Measurements from ENCODE around the gene CAMLG. TPM values are rescaled to one million over a fixed set of nuclear protein-coding genes. Genes with fewer than 3 reads are reported as not detected.

The CAMLG gene
- total and polyA plus RNA-seq, 2 of the 13 experiments (the other 11 are each of a cell fraction or from before 2014, with no cell fraction given), result 14.2 to 19.8 TPM

DNA sequence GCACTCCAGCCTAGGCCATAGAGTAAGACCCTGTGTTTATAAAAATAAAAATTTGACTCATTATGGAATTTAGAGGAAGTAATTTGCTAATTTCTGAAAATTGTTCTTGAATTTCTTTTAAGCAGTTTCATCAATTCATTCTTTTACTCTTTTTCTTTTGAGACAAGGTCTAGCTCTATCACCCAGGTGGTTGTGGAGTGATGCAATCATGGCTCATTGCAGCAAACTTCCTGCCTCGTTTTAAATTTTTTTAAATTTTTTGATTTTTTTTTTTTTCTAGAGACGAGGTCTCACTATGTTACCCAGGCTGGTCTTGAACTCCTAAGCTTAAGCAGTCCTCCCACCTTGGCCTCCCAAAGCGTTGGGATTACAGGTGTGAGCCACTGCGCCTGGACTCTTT, 3.1 kb upstream of the CAMLG start:
- DNase-seq (ENCODE audit: low spot score) (no peak), ATAC-seq (no peak), FAIRE-seq (peak; percentile 4)
- Histone ChIP-seq H3K36me3 (replicated peaks in 1 of 2; ENCODE audit: control insufficient read depth in 1 of 2, insufficient read depth in 2 of 2, low read length in 2 of 2) (no peaks in the 10 kb centered on the region), H2AFZ (ENCODE audit: low read length) (no peak overlapping the region), H4K20me1 (ENCODE audit: insufficient read depth, low read length) (no peaks in the 10 kb centered on the region), H3K4me1 (ENCODE audit: insufficient read depth, low read length) (peaks cover 25% of the 10 kb centered on the region), H3K27ac (ENCODE audit: extremely low read length, insufficient read depth, low read length) (no peak overlapping the region), H3K79me2 (ENCODE audit: insufficient read depth, low read length) (peaks cover 17% of the 10 kb centered on the region), H3K4me2 (ENCODE audit: low read depth, low read length) (peak overlapping the region; percentile 12; the same call in 1 of the 2 replicates), H3K9me3 (ENCODE audit: low read length) (no peaks in the 10 kb centered on the region), H3K27me3 (ENCODE audit: control insufficient read depth in 1 of 2, insufficient read depth in 2 of 2, low read length in 2 of 2) (no peaks in the 10 kb centered on the region; a peak in 1 of 5 replicates), H3K9ac (ENCODE audit: insufficient read depth, low read depth, low read length) (no peak overlapping the region), H3K4me3 (replicated peaks in 1 of 3; ENCODE audit: insufficient read depth in 1 of 3, low read depth in 2 of 3, low read length in 3 of 3) (no peak overlapping the region)
- intact Hi-C loops (cut with micrococcal nuclease; ENCODE audit: unreplicated experiment), result loop anchor here (10.0 kb wide), 1 partner anchor 120 kb away; no protein-coding TSS in a partner anchor
- ChIA-PET POLR2A (interaction anchor here (1.1 kb wide), 1 partner anchor 23 kb away, joined by 3 read pairs; the partner anchor contains the start of gene DDX46), CTCF (ENCODE audit: low intra/inter-chr PET ratio, low total read pairs) (no interaction called here)
- 41% methylated on average over 4 of the region's 4 CpGs for WGBS (ENCODE audit: low lambda C conversion rate)
- no peak for TF ChIP-seq ZMYM3 (CRISPR knock-in tag; IDR thresholded peaks at IDR 0.05)
- TF ChIP-seq FOXO4 (CRISPR knock-in tag; conservative IDR thresholded peaks at IDR 0.05), result no peak
- no peak for TF ChIP-seq XBP1 (CRISPR knock-in tag; IDR thresholded peaks at IDR 0.05)
- TF ChIP-seq CEBPG (CRISPR knock-in tag; IDR thresholded peaks at IDR 0.05), result peak; percentile 67
- no peak for TF ChIP-seq TBP (CRISPR knock-in tag; IDR thresholded peaks at IDR 0.05)
- TF ChIP-seq, protein P1, sequence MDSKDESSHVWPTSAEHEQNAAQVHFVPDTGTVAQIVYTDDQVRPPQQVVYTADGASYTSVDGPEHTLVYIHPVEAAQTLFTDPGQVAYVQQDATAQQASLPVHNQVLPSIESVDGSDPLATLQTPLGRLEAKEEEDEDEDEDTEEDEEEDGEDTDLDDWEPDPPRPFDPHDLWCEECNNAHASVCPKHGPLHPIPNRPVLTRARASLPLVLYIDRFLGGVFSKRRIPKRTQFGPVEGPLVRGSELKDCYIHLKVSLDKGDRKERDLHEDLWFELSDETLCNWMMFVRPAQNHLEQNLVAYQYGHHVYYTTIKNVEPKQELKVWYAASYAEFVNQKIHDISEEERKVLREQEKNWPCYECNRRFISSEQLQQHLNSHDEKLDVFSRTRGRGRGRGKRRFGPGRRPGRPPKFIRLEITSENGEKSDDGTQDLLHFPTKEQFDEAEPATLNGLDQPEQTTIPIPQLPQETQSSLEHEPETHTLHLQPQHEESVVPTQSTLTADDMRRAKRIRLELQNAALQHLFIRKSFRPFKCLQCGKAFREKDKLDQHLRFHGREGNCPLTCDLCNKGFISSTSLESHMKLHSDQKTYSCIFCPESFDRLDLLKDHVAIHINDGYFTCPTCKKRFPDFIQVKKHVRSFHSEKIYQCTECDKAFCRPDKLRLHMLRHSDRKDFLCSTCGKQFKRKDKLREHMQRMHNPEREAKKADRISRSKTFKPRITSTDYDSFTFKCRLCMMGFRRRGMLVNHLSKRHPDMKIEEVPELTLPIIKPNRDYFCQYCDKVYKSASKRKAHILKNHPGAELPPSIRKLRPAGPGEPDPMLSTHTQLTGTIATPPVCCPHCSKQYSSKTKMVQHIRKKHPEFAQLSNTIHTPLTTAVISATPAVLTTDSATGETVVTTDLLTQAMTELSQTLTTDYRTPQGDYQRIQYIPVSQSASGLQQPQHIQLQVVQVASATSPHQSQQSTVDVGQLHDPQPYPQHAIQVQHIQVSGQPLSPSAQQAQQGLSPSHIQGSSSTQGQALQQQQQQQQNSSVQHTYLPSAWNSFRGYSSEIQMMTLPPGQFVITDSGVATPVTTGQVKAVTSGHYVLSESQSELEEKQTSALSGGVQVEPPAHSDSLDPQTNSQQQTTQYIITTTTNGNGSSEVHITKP (CRISPR knock-in tag; IDR thresholded peaks at IDR 0.05; ENCODE audit: low read depth), result no peak
- no peak for TF ChIP-seq MIER2 (CRISPR knock-in tag; IDR thresholded peaks at IDR 0.05)
- TF ChIP-seq YEATS4 (CRISPR knock-in tag; IDR thresholded peaks at IDR 0.05; ENCODE audit: borderline replicate concordance), result no peak
- TF ChIP-seq IRF9 (CRISPR knock-in tag; IDR thresholded peaks at IDR 0.05; ENCODE audit: borderline replicate concordance), result no peak
- no peak for TF ChIP-seq HMGA1 (CRISPR knock-in tag; conservative IDR thresholded peaks at IDR 0.05)
- TF ChIP-seq FOXO1 (CRISPR knock-in tag; IDR thresholded peaks at IDR 0.05), result no peak
- TF ChIP-seq CEBPB (IDR thresholded peaks at IDR 0.05; ENCODE audit: borderline replicate concordance, low read depth, low read length), result peak; percentile 77
- no peak for TF ChIP-seq KDM5B (CRISPR knock-in tag; IDR thresholded peaks at IDR 0.05; ENCODE audit: borderline replicate concordance)
- no peak for TF ChIP-seq MED8 (CRISPR knock-in tag; IDR thresholded peaks at IDR 0.05; ENCODE audit: insufficient replicate concordance)
- TF ChIP-seq ZNF788 (CRISPR knock-in tag; IDR thresholded peaks at IDR 0.05; ENCODE audit: borderline replicate concordance), result no peak
- TF ChIP-seq ARID2 (CRISPR knock-in tag; IDR thresholded peaks at IDR 0.05; ENCODE audit: borderline replicate concordance), result no peak
- no peak for TF ChIP-seq ZNF883 (CRISPR knock-in tag; IDR thresholded peaks at IDR 0.05; ENCODE audit: not compliant biosample characterization)
- peak in 1 of 2 experiments; percentile 54; a peak in 2 of 4 replicates for TF ChIP-seq ATF4 (CRISPR knock-in tag; IDR thresholded peaks at IDR 0.05)
- BruUV-seq (replicated peaks), result no TSS peak
- in situ Hi-C loops (cut with HindIII; ENCODE audit: extremely low pct_ligation_motif_present, low pct_unique_long_range_greater_than_20kb), result no loop called here
